Activated CD4-positive, CD25-positive, alpha-beta regulatory T cell (primary cell): Measurements from ENCODE around the gene CNKSR2.

ENCODE experiments used
- DNase-seq, 4 experiments: peaks; one replicate each; lab custom pipeline; 2025; lab: John Stamatoyannopoulos, UW

Gene CNKSR2

GRCh38 chrX:21612154-21612553 is 237.9 kb downstream of the CNKSR2 start:
- no peak for DNase-seq

GRCh38 chrX:21616386-21616785 is 242.2 kb downstream of the CNKSR2 start:
- DNase-seq, result no peak

GRCh38 chrX:21620234-21620633 is 246.0 kb downstream of the CNKSR2 start:
- DNase-seq, result no peak

- no peak for DNase-seq
Observed at GRCh38 chrX:21623778-21624501, 249.7 kb downstream of the CNKSR2 start.

- no peak for DNase-seq
Observed at GRCh38 chrX:21632027-21632426, 257.8 kb downstream of the CNKSR2 start.

- DNase-seq, result no peak
Observed at GRCh38 chrX:21638311-21638710, 264.1 kb downstream of the CNKSR2 start.

GRCh38 chrX:21639775-21640174 is 265.6 kb downstream of the CNKSR2 start:
- no peak for DNase-seq

GRCh38 chrX:21645431-21645830 is 271.2 kb downstream of the CNKSR2 start:
- no peak for DNase-seq

- no peak for DNase-seq
Observed at GRCh38 chrX:21645886-21646285, 271.7 kb downstream of the CNKSR2 start.

- DNase-seq, result no peak
Observed at GRCh38 chrX:21655901-21656586, 281.8 kb downstream of the CNKSR2 start.

GRCh38 chrX:21656587-21657317 is 282.5 kb downstream of the CNKSR2 start:
- DNase-seq, result no peak

GRCh38 chrX:21657318-21658151 is 283.3 kb downstream of the CNKSR2 start:
- DNase-seq, result peak in 1 of 4 experiments; percentile 4

GRCh38 chrX:21658152-21658737 is 284.0 kb downstream of the CNKSR2 start, which contains the start of gene KLHL34:
KLHL34 (minus strand) TSS chrX:21658330; CDS start chrX:21657788, 542 bp downstream.
- DNase-seq, result no peak

GRCh38 chrX:21658746-21659145 is 284.5 kb downstream of the CNKSR2 start:
- no peak for DNase-seq

GRCh38 chrX:21659320-21659719 is 285.1 kb downstream of the CNKSR2 start:
- DNase-seq, result no peak

GRCh38 chrX:21660156-21660555 is 285.9 kb downstream of the CNKSR2 start:
- DNase-seq, result no peak

GRCh38 chrX:21661316-21661715 is 287.1 kb downstream of the CNKSR2 start:
- no peak for DNase-seq

- no peak for DNase-seq
Observed at GRCh38 chrX:21662761-21663160, 288.5 kb downstream of the CNKSR2 start.

GRCh38 chrX:21666252-21666651 is 292.0 kb downstream of the CNKSR2 start:
- no peak for DNase-seq

- no peak for DNase-seq
Observed at GRCh38 chrX:21666679-21667078, 292.5 kb downstream of the CNKSR2 start.

GRCh38 chrX:21674430-21675186 is 300.4 kb downstream of the CNKSR2 start:
- DNase-seq, result no peak
